HepG2 (cell line): ENCODE measurements around the gene GDPD5. TPM values are rescaled to one million over a fixed set of nuclear protein-coding genes. Genes with fewer than 3 reads are reported as not detected.

Experiments used
- ATAC-seq: fragments of 200-7000 bp; cut with Tn5 transposase; 3 replicates; pipeline ENCODE4 v1.9.1; 2020; ENCODE audit warnings: mild to moderate bottlenecking, moderate library complexity
- BruUV-seq: library from RNA; stranded (reverse); fragments of 400-500 nt; replicated peaks from 2 replicates; lab custom pipeline; 2021; lab: Mats Ljungman, UMichigan
- CTCF ChIA-PET: fragments of 300-600 bp; formaldehyde crosslinking; extraction: SDS; loops from one replicate; lab custom pipeline; 2021; ENCODE audit warnings: low total read pairs, inconsistent platforms, low intra/inter-chr PET ratio; lab: Yijun Ruan, JAX
- POLR2A ChIA-PET: fragments of 350-600 bp; sonication (Branson Sonifier 250); formaldehyde crosslinking; loops from one replicate; lab custom pipeline; 2020; ENCODE audit warnings: antibody characterized with exemption, inconsistent platforms; lab: Yijun Ruan, JAX
- DNase-seq: peaks from one replicate; pipeline ENCODE4 v3.0.0-alpha.2; 2015; ENCODE audit warnings: low spot score
- FAIRE-seq: peaks from 3 replicates; lab custom pipeline; 2011; peaks lifted over from hg19 to GRCh38; lab: Jason Lieb, UNC
- H2AFZ ChIP-seq: one replicate; pipeline ENCODE4 v1.6.1; 2011; ENCODE audit warnings: low read length, inconsistent platforms
- H3K27ac ChIP-seq: fragments of 300-600 bp; 3 replicates; pipeline ENCODE4 v1.8.0; 2011; ENCODE audit warnings: mixed run types, mild to moderate bottlenecking, mixed read lengths, low read length, inconsistent platforms; ENCODE audit not compliant: insufficient read depth; ENCODE audit errors: extremely low read length
- H3K27me3 ChIP-seq, 2 experiments: fragments of 200-600 bp in 1 of 2; 2 replicates in 1 of 2; 3 replicates in 1 of 2; pipeline versions ENCODE4 v1.6.0 to v1.8.0; 2011; ENCODE audit warnings: low read length in 2 of 2, mild to moderate bottlenecking in 2 of 2, moderate library complexity in 2 of 2, inconsistent platforms in 1 of 2; ENCODE audit not compliant: insufficient read depth in 2 of 2, control insufficient read depth in 1 of 2
- H3K36me3 ChIP-seq, 2 experiments: fragments of 200-600 bp in 1 of 2; replicated peaks in 1 of 2; 2 replicates in 1 of 2; 3 replicates in 1 of 2; pipeline versions ENCODE4 v1.5.1 to v1.8.0; 2011; ENCODE audit warnings: low read length in 2 of 2, inconsistent platforms in 1 of 2; ENCODE audit not compliant: insufficient read depth in 2 of 2, control insufficient read depth in 1 of 2
- H3K4me1 ChIP-seq: 2 replicates; pipeline ENCODE4 v1.5.1; 2012; ENCODE audit warnings: low read length, inconsistent platforms; ENCODE audit not compliant: insufficient read depth
- H3K4me2 ChIP-seq: 2 replicates; pipeline ENCODE4 v1.6.0; 2011; ENCODE audit warnings: low read depth, low read length, inconsistent platforms
- H3K4me3 ChIP-seq, 3 experiments: fragments of 200-600 bp in 1 of 3; sonication (generic), shearing (Covaris generic) in 1 of 3; replicated peaks in 1 of 3; 2 replicates each; pipeline ENCODE4 v1.5.1; 2011 to 2016; ENCODE audit warnings: low read length in 3 of 3, inconsistent platforms in 2 of 3, low read depth in 2 of 3, mild to moderate bottlenecking in 2 of 3, control low read depth in 1 of 3, mixed read lengths in 1 of 3; ENCODE audit not compliant: insufficient read depth in 1 of 3
- H3K79me2 ChIP-seq: one replicate; pipeline ENCODE4 v1.6.1; 2011; ENCODE audit warnings: low read length, inconsistent platforms; ENCODE audit not compliant: insufficient read depth
- H3K9ac ChIP-seq: 2 replicates; pipeline ENCODE4 v1.6.0; 2011; ENCODE audit warnings: mild to moderate bottlenecking, low read depth, low read length, inconsistent platforms; ENCODE audit not compliant: insufficient read depth
- H3K9me3 ChIP-seq: 2 replicates; pipeline ENCODE4 v1.5.1; 2012; ENCODE audit warnings: mild to moderate bottlenecking, low read length
- H4K20me1 ChIP-seq: 2 replicates; pipeline ENCODE4 v1.6.0; 2011; ENCODE audit warnings: inconsistent platforms, mild to moderate bottlenecking, low read length, moderate library complexity; ENCODE audit not compliant: insufficient read depth
- LCORL ChIP-seq, 2 experiments: fragments of 450-650 bp in 1 of 2; sonication (generic) in 1 of 2; formaldehyde crosslinking in 1 of 2; IDR thresholded peaks; 2 replicates each; pipeline versions ENCODE4 v1.5.0 to v1.6.1; 2017 to 2020; ENCODE audit warnings: antibody characterized with exemption in 1 of 2, missing genetic modification reagents in 1 of 2
- MIER2 ChIP-seq: IDR thresholded peaks from 2 replicates; pipeline ENCODE4 v1.6.1; 2016; ENCODE audit warnings: missing biosample characterization, missing genetic modification reagents
- PHB2 ChIP-seq: fragments of 450-650 bp; IDR thresholded peaks from 2 replicates; pipeline ENCODE4 v1.6.1; 2018; ENCODE audit not compliant: partially characterized antibody
- PLRG1 ChIP-seq: fragments of 450-650 bp; conservative IDR thresholded peaks from 2 replicates; pipeline ENCODE4 v1.6.1; 2016
- ZNF629 ChIP-seq: sonication (generic); formaldehyde crosslinking; conservative IDR thresholded peaks from 2 replicates; pipeline ENCODE4 v1.5.0; 2020; ENCODE audit warnings: missing genetic modification reagents
- WGBS: methylation state at CpG from one replicate; pipeline ENCODE4 v1.1.6; 2017; ENCODE audit warnings: low lambda C conversion rate; 5-methylcytosine and 5-hydroxymethylcytosine counted together
- in situ Hi-C: cut with HindIII; loops from 2 replicates; pipeline ENCODE4 v1.10.0; 2017; ENCODE audit warnings: low pct_unique_long_range_greater_than_20kb; ENCODE audit not compliant: extremely low pct_ligation_motif_present
- intact Hi-C: fragments of 100-400 bp; cut with micrococcal nuclease; formaldehyde crosslinking; loops from one replicate; pipeline ENCODE4 v1.10.0; 2022; ENCODE audit not compliant: unreplicated experiment
- polyA plus RNA-seq, 8 experiments: library from polyadenylated mRNA; depleted of rRNA in 3 of 8; stranded (reverse) in 7 of 8; unstranded in 1 of 8; fragments of >200 nt; fragmentation: Illumina TruSeq in 4 of 8; extraction: Trizol in 4 of 8; gene quantifications; 2 replicates each; pipeline versions ENCODE4 v1.2.1 to v1.2.3, GENCODE V29; 2011 to 2016; ENCODE audit warnings: low read depth in 4 of 8, missing spikeins in 1 of 8, mixed read lengths in 1 of 8; ENCODE audit not compliant: insufficient read depth in 1 of 8
- total RNA-seq, 5 experiments: library from RNA; depleted of rRNA; stranded (reverse); fragments of >200 nt; fragmentation: Illumina TruSeq; extraction: Trizol; gene quantifications; 2 replicates each; pipeline ENCODE4 v1.2.3, GENCODE V29; 2016; ENCODE audit warnings: low read depth in 1 of 5
- TF ChIP-seq, protein P1 (sequence below): sonication (generic); formaldehyde crosslinking; IDR thresholded peaks from 2 replicates; pipeline ENCODE4 v1.4.0; 2020; ENCODE audit warnings: missing genetic modification reagents
- TF ChIP-seq, protein P2 (sequence below): sonication (generic); formaldehyde crosslinking; conservative IDR thresholded peaks from 2 replicates; pipeline ENCODE4 v1.4.0; 2020; ENCODE audit warnings: missing genetic modification reagents

GDPD5 gene
- total and polyA plus RNA-seq, 2 of the 13 experiments (the other 11 are each of a cell fraction or from before 2014, with no cell fraction given) = 55.0 to 67.5 TPM

DNA sequence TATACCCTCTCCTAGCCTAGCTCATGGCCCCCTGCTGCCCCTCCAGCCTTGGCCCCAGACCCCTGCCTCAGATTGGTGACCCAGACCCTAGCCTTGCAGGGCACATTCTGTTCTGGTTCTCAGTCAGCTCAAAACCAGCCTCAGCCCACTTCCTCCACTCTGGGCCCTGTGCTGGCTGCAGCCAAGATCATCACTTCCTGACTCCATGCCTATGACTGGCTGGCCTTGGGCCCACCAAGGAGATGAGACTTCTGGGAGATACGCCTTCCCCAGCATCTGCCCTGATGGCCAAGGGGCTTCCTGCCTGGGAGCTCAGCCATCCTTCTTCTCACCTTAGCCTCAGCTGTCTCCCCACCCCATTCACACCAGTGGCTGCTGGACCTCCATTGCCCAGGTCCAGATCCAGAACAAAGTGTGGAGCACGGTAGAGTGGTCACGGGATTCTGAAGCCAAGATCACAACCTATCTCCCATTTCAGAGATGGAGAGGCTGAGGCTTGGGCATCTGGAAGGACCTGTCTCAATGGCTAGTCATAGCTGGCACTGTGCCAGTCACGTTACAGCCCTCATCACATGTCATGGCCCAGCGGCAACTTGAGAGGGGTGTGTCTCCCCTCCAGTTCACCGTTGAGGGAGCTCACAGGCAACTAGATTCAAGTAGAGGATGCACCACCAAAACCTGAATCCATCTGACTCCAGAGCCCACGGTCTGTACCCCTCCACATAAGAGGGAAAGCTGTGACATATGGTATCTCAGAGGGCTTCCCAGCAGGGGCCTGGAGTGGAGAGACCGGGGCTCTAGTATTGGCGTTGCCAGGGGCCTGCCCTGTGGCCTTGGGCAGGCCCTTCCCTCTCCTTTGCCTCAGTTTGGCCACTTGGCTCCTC lies 49.7 kb downstream of the GDPD5 start:
- Histone ChIP-seq H3K4me3 (no peak overlapping the region), H4K20me1 (no peaks in the 10 kb centered on the region), H2AFZ (no peak overlapping the region), H3K79me2 (no peaks in the 10 kb centered on the region), H3K36me3 (peaks cover 45 to 74% of the 10 kb centered on the region in 2 experiments), H3K4me1 (0 out of 2 replicates have a peak, but pooled peaks cover 10% of the 10 kb centered on the region), H3K9me3 (no peaks in the 10 kb centered on the region), H3K27ac (no peak overlapping the region), H3K27me3 (no peaks in the 10 kb centered on the region), H3K4me2 (no peak overlapping the region), H3K9ac (no peak overlapping the region)
- DNase-seq (no peak), ATAC-seq (no peak), FAIRE-seq (no peak)
- 100% methylated on average over 8 of the region's 9 CpGs for WGBS
- in situ Hi-C loops (no loop called here), intact Hi-C loops (no loop called here)
- TF ChIP-seq PHB2 = no peak
- TF ChIP-seq, protein P1, sequence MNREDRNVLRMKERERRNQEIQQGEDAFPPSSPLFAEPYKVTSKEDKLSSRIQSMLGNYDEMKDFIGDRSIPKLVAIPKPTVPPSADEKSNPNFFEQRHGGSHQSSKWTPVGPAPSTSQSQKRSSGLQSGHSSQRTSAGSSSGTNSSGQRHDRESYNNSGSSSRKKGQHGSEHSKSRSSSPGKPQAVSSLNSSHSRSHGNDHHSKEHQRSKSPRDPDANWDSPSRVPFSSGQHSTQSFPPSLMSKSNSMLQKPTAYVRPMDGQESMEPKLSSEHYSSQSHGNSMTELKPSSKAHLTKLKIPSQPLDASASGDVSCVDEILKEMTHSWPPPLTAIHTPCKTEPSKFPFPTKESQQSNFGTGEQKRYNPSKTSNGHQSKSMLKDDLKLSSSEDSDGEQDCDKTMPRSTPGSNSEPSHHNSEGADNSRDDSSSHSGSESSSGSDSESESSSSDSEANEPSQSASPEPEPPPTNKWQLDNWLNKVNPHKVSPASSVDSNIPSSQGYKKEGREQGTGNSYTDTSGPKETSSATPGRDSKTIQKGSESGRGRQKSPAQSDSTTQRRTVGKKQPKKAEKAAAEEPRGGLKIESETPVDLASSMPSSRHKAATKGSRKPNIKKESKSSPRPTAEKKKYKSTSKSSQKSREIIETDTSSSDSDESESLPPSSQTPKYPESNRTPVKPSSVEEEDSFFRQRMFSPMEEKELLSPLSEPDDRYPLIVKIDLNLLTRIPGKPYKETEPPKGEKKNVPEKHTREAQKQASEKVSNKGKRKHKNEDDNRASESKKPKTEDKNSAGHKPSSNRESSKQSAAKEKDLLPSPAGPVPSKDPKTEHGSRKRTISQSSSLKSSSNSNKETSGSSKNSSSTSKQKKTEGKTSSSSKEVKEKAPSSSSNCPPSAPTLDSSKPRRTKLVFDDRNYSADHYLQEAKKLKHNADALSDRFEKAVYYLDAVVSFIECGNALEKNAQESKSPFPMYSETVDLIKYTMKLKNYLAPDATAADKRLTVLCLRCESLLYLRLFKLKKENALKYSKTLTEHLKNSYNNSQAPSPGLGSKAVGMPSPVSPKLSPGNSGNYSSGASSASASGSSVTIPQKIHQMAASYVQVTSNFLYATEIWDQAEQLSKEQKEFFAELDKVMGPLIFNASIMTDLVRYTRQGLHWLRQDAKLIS (CRISPR knock-in tag) = no peak
- 0 out of 2 replicates have a peak, but pooled peaks have one; percentile 44 for TF ChIP-seq LCORL (IDR thresholded peaks at IDR 0.05)
- no peak for TF ChIP-seq LCORL (CRISPR knock-in tag; IDR thresholded peaks at IDR 0.05)
- TF ChIP-seq ZNF629 (CRISPR knock-in tag) = 0 out of 2 replicates have a peak, but pooled peaks have one; percentile 20
- TF ChIP-seq, protein P2, sequence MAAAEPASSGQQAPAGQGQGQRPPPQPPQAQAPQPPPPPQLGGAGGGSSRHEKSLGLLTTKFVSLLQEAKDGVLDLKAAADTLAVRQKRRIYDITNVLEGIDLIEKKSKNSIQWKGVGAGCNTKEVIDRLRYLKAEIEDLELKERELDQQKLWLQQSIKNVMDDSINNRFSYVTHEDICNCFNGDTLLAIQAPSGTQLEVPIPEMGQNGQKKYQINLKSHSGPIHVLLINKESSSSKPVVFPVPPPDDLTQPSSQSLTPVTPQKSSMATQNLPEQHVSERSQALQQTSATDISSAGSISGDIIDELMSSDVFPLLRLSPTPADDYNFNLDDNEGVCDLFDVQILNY = no peak
- TF ChIP-seq MIER2 = no peak
- no peak for TF ChIP-seq PLRG1
- CTCF ChIA-PET = no interaction called here
- POLR2A ChIA-PET = no interaction called here
- no TSS peak for BruUV-seq
